Lung (tissue), 12 donors: Measurements from ENCODE around the gene GABRB2. TPM values are rescaled to one million over a fixed set of nuclear protein-coding genes. Genes with fewer than 3 reads are reported as not detected.

Experiments used
- ATAC-seq: fragments of 200-7000 bp; cut with Tn5 transposase; one replicate; pipeline ENCODE4 v1.9.1; 2020; ENCODE audit warnings: moderate number of reproducible peaks; ENCODE audit not compliant: insufficient read depth, low FRiP score
- DNase-seq, 3 donors: peaks; one replicate each; pipeline ENCODE4 v3.0.0-alpha.2; 2013 to 2017
- H3K27ac ChIP-seq, 2 donors: one replicate each; pipeline ENCODE4 v1.5.1; 2013; ENCODE audit warnings: mild to moderate bottlenecking in 2 of 2, moderate library complexity in 2 of 2, control low read depth in 1 of 2, inconsistent platforms in 1 of 2, low read depth in 1 of 2, low read length in 1 of 2
- H3K27me3 ChIP-seq, 3 donors: one replicate each; pipeline ENCODE4 v1.5.1; 2013; ENCODE audit warnings: low read length in 2 of 3; ENCODE audit not compliant: control insufficient read depth in 3 of 3, insufficient read depth in 3 of 3
- H3K36me3 ChIP-seq, 4 donors: one replicate each; pipeline ENCODE4 v1.5.1; 2013; ENCODE audit warnings: low read length in 4 of 4, mild to moderate bottlenecking in 1 of 4, moderate library complexity in 1 of 4; ENCODE audit not compliant: control insufficient read depth in 4 of 4, insufficient read depth in 4 of 4
- H3K4me1 ChIP-seq, 5 donors: one replicate each; pipeline ENCODE4 v1.5.1; 2013; ENCODE audit warnings: low read length in 5 of 5, mild to moderate bottlenecking in 2 of 5, moderate library complexity in 1 of 5; ENCODE audit not compliant: control insufficient read depth in 5 of 5, insufficient read depth in 5 of 5
- H3K4me3 ChIP-seq: one replicate; pipeline ENCODE4 v1.5.1; 2013; ENCODE audit warnings: mild to moderate bottlenecking, control low read depth, moderate library complexity
- H3K9ac ChIP-seq, 2 donors: one replicate each; pipeline ENCODE4 v1.5.1; 2013; ENCODE audit warnings: low read length in 2 of 2, control low read depth in 1 of 2; ENCODE audit not compliant: insufficient read depth in 1 of 2
- H3K9me3 ChIP-seq, 4 donors: one replicate each; pipeline ENCODE4 v1.5.1; 2013; ENCODE audit warnings: low read length in 3 of 4, mild to moderate bottlenecking in 1 of 4, moderate library complexity in 1 of 4; ENCODE audit not compliant: control insufficient read depth in 4 of 4, insufficient read depth in 3 of 4
- WGBS, 2 donors: extraction: QIAGEN DNeasy Blood & Tissue Kit; methylation state at CpG; one replicate each; pipeline ENCODE4 v1.1.7; 2013; 5-methylcytosine and 5-hydroxymethylcytosine counted together
- polyA plus RNA-seq, 2 donors: library from polyadenylated mRNA; stranded (reverse); fragments of 200-250 nt; gene quantifications; one replicate each; pipeline ENCODE4 v1.2.1, GENCODE V29; 2013
- total RNA-seq, 2 donors: library from RNA; depleted of rRNA in 1 of 2; stranded (reverse); fragments of >200 nt in 1 of 2; gene quantifications; one replicate each; pipeline ENCODE4 v1.2.1, GENCODE V29; 2014 to 2021
- TF ChIP-seq, protein P1 (sequence below): IDR thresholded peaks from 2 replicates; pipeline ENCODE4 v1.5.1; 2012; ENCODE audit warnings: mild to moderate bottlenecking; ENCODE audit errors: control extremely low read depth, extremely low read depth
- donor health status: control.
- donor health status: control.
- donor health status: Bipolar disorder and iron deficiency.
- donor health status: healthy.
- donor health status: DM: yes; HTN: yes; CAD: no.

GABRB2 gene
- total and polyA plus RNA-seq, 4 donors, result 0.28 to 6.8 (median 0.86) TPM

DNA sequence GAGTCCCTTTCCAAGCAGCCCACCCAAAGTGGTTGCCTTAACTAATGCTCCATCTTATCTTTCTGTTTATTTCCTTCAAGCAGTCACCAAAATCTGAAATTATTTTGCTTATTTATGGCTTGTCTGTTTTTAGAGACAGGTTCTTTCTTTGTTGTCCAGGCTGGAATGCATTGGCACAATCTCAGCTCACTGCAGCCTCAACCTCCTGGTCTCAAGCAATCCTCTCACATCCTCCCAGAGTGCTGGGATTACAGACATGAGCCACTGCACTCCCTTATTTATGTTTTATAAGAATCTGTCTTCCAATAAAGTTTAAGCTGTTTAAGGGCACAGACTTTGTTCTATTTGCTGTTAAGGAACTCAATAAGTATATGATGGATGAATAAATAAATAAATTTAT, 133.7 kb downstream of the GABRB2 start:
- Histone ChIP-seq H3K27me3 (no peaks in the 10 kb centered on the region), H3K4me3 (no peak overlapping the region), H3K9ac (no peak overlapping the region), H3K27ac (no peak overlapping the region), H3K4me1 (no peaks in the 10 kb centered on the region), H3K36me3 (no peaks in the 10 kb centered on the region), H3K9me3 (no peaks in the 10 kb centered on the region)
- no peak for DNase-seq
- ATAC-seq, result no peak
- TF ChIP-seq, protein P1, sequence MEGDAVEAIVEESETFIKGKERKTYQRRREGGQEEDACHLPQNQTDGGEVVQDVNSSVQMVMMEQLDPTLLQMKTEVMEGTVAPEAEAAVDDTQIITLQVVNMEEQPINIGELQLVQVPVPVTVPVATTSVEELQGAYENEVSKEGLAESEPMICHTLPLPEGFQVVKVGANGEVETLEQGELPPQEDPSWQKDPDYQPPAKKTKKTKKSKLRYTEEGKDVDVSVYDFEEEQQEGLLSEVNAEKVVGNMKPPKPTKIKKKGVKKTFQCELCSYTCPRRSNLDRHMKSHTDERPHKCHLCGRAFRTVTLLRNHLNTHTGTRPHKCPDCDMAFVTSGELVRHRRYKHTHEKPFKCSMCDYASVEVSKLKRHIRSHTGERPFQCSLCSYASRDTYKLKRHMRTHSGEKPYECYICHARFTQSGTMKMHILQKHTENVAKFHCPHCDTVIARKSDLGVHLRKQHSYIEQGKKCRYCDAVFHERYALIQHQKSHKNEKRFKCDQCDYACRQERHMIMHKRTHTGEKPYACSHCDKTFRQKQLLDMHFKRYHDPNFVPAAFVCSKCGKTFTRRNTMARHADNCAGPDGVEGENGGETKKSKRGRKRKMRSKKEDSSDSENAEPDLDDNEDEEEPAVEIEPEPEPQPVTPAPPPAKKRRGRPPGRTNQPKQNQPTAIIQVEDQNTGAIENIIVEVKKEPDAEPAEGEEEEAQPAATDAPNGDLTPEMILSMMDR, result no peak

DNA sequence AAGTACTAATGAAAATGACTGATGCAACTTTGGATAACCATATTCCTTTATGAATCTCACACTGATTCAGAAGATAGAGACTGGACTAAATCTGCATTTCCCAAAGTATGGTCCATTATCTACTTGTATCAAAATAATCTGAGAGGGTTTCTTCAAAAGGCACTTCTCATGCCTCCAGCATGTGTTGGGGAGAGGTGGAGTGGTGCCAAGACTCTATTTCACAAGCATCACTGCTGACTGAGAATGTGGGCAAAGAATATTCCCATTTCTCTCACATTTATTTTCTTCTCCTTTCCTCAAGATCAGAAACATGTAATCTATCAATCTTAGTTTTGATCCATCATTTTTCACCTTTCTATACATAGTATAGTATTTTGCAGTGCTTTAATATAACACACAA, 135.4 kb downstream of the GABRB2 start:
- TF ChIP-seq, protein P1, result no peak
- DNase-seq (peak in 1 of 3 donors; percentile 16), ATAC-seq (no peak)
- Histone ChIP-seq H3K9me3 (no peaks in the 10 kb centered on the region), H3K4me1 (no peaks in the 10 kb centered on the region), H3K27me3 (no peaks in the 10 kb centered on the region), H3K36me3 (no peaks in the 10 kb centered on the region), H3K9ac (no peak overlapping the region), H3K27ac (no peak overlapping the region), H3K4me3 (no peak overlapping the region)

DNA sequence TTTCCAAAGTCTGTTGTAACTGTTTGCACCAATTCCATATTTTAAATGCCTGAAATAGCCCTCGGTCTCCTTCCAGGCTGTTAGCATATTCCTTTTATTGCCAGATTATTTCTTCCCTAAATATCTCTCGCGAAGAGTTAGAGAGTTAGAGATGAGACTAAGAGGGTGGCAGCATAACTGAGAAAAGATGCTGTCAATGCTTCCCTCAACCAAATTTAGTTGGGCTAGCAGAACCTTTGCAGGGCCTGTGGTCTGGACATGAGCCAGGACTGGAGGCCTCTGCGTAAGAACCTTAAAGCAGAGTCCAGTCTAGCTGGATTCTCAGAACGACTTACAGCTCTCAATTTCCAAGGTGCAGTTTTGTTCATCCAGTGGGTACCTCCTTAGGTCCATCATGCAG, 135.9 kb downstream of the GABRB2 start:
- no peak overlapping the region for H3K9ac ChIP-seq
- H3K4me3 ChIP-seq, result no peak overlapping the region
- 78 to 86% methylated on average over 5 of the region's 5 CpGs for WGBS, 2 donors
- H3K27me3 ChIP-seq, result no peaks in the 10 kb centered on the region
- TF ChIP-seq, protein P1, result no peak
- DNase-seq (no peak), ATAC-seq (no peak)
- H3K4me1 ChIP-seq, result no peaks in the 10 kb centered on the region
- no peaks in the 10 kb centered on the region for H3K36me3 ChIP-seq
- no peak overlapping the region for H3K27ac ChIP-seq
- no peaks in the 10 kb centered on the region for H3K9me3 ChIP-seq

DNA sequence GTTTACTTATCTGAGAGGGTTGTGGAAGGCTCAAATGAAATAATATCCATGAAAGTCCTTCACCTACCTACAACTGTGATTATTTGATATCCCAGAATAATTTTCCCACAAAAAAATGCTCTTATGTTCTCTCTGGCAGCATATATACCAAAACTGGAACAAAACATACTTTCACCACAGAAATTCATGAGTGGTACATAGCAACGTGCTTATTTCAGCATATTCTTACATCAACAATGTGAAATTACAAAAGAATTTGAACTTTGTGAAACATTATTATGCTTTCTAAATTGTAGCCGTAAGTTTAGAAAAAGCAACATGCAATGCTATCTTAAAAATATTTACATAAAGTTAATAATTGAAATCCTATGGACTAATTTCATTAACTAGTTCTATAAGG, 137.1 kb downstream of the GABRB2 start:
- ATAC-seq (no peak), DNase-seq (peak in 2 of 3 donors; percentile 8 to 50)
- no peaks in the 10 kb centered on the region for H3K9me3 ChIP-seq
- 55 to 73% methylated on average over 2 of the region's 2 CpGs for WGBS, 2 donors
- no peak overlapping the region for H3K9ac ChIP-seq
- TF ChIP-seq, protein P1, result no peak
- no peaks in the 10 kb centered on the region for H3K4me1 ChIP-seq
- H3K4me3 ChIP-seq, result no peak overlapping the region
- no peak overlapping the region for H3K27ac ChIP-seq
- no peaks in the 10 kb centered on the region for H3K36me3 ChIP-seq
- no peaks in the 10 kb centered on the region for H3K27me3 ChIP-seq
